Erythroblast (primary cell): ENCODE results near the gene ITGB2.

ENCODE experiments used
- GATA1 ChIP-seq: IDR thresholded peaks from 2 replicates; pipeline ENCODE4 v1.6.1; 2011; ENCODE audit warnings: low read depth, mild to moderate bottlenecking, control low read depth, low read length, moderate library complexity
- POLR2A ChIP-seq: IDR thresholded peaks from 2 replicates; pipeline ENCODE4 v1.6.1; 2011; ENCODE audit warnings: mild to moderate bottlenecking, low read length

DNA sequence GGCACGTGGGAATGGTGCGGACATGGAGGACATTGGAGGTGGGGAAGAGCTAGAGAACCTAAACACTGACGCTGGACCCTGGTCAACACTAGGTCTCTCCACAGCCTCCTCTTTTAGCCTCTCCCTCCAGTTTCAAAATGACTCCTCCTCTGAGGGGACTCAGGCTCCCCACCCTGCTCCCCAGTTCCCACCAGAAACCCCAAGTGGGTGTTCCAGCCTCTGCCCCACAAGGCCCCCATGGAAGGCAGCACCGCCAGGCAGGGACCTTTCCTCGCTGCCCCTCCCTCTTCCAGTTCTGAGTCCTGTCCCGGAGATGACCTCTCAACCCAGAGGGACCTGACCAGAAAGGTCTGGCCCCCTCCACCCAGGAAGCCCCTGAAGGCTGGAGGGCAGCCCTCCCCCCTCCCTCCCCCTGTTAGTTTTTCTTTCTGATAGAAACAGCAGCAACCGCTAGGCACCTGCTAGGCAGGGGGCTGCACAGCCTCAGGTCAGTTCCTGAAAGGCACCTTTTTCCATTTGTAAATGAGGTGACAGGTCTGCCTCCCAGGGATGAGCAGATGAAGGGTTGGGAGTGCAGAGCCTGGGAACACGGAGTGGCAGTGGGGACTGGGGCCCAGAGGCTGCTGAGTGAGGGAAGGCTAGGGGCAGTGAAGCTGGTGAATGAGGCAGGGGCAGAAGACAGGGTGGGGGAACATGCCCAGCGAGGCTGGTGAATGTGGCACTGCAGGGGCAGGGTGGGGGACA lies 9.3 kb upstream of the ITGB2 start:
- TF ChIP-seq POLR2A (no peak), GATA1 (no peak)
